Measurements from ENCODE around the gene DMAC2L.

Gene DMAC2L

DNA sequence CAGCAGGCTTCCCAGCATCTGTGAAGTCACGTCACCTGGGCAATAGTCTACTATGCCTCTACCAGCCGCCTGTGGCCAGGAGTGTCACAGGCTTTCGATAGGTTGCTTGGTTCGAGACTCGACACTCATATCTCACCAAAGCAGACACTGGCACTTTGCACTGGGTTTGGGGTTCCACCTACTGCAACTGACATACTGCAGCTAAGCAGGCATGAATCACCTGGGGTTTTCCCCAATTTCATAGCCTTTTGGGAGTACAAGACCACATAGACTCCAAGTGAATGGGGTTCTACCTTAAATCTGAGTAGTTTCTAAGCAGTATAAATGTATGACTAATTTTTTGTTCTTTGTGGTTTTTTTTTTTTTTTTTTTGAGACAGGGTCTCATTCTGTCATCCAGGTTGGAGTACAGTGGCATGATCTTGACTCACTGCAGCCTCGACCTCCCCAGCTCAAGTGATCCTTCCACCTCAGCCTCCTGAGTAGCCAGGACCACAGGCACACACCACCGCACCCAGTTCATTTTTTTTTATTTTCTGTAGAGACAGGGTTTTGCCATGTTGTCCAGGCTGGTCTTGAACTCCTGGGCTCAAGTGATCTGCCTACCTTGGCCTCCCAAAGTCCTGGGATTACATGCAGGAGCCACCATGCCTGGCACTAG, 32.1 kb downstream of the DMAC2L start:
- H3K9me3 Mint-ChIP-seq = no peaks in the 10 kb centered on the region

GRCh38 chr14:50344876-50345563, 32.9 kb downstream of the DMAC2L start:
- Mint-ChIP-seq H3K4me1 (peaks cover 34% of the 10 kb centered on the region), H3K9me3 (no peaks in the 10 kb centered on the region), H3K27ac (no peak overlapping the region), H3K36me3 (ENCODE audit: low read depth) (no peaks in the 10 kb centered on the region), H3K27me3 (ENCODE audit: low read depth, poor library complexity) (no peaks in the 10 kb centered on the region), H3K4me3 (no peak overlapping the region)
- DNase-seq = no peak
- TF ChIP-seq, protein P1, sequence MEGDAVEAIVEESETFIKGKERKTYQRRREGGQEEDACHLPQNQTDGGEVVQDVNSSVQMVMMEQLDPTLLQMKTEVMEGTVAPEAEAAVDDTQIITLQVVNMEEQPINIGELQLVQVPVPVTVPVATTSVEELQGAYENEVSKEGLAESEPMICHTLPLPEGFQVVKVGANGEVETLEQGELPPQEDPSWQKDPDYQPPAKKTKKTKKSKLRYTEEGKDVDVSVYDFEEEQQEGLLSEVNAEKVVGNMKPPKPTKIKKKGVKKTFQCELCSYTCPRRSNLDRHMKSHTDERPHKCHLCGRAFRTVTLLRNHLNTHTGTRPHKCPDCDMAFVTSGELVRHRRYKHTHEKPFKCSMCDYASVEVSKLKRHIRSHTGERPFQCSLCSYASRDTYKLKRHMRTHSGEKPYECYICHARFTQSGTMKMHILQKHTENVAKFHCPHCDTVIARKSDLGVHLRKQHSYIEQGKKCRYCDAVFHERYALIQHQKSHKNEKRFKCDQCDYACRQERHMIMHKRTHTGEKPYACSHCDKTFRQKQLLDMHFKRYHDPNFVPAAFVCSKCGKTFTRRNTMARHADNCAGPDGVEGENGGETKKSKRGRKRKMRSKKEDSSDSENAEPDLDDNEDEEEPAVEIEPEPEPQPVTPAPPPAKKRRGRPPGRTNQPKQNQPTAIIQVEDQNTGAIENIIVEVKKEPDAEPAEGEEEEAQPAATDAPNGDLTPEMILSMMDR (IDR thresholded peaks at IDR 0.05) = no peak

More for the DNA sequence above, 32.1 kb downstream of the DMAC2L start:
- DNase-seq = no peak
- H3K36me3 Mint-ChIP-seq (ENCODE audit: low read depth) = no peaks in the 10 kb centered on the region
- peaks cover 39% of the 10 kb centered on the region for H3K4me1 Mint-ChIP-seq
- H3K27ac Mint-ChIP-seq = no peak overlapping the region
- H3K4me3 Mint-ChIP-seq = no peak overlapping the region
- H3K27me3 Mint-ChIP-seq (ENCODE audit: low read depth, poor library complexity) = no peaks in the 10 kb centered on the region
- TF ChIP-seq, protein P1 (IDR thresholded peaks at IDR 0.05) = no peak

GRCh38 chr14:50345846-50346422, 33.8 kb downstream of the DMAC2L start:
- Mint-ChIP-seq H3K27ac (peak overlapping the region; percentile 49), H3K27me3 (ENCODE audit: low read depth, poor library complexity) (no peaks in the 10 kb centered on the region), H3K4me3 (no peak overlapping the region), H3K4me1 (peaks cover 29% of the 10 kb centered on the region), H3K9me3 (no peaks in the 10 kb centered on the region), H3K36me3 (ENCODE audit: low read depth) (no peaks in the 10 kb centered on the region)
- TF ChIP-seq, protein P1 (IDR thresholded peaks at IDR 0.05) = no peak
- DNase-seq = no peak

- no peaks in the 10 kb centered on the region for H3K36me3 Mint-ChIP-seq (ENCODE audit: low read depth)
- H3K4me3 Mint-ChIP-seq = no peak overlapping the region
- no peaks in the 10 kb centered on the region for H3K9me3 Mint-ChIP-seq
- peaks cover 36% of the 10 kb centered on the region for H3K4me1 Mint-ChIP-seq
- H3K27me3 Mint-ChIP-seq (ENCODE audit: low read depth, poor library complexity) = peaks cover 2% of the 10 kb centered on the region
- TF ChIP-seq, protein P1 (IDR thresholded peaks at IDR 0.05) = no peak
- no peak overlapping the region for H3K27ac Mint-ChIP-seq
- DNase-seq = no peak
Observed at GRCh38 chr14:50347521-50347920, 35.4 kb downstream of the DMAC2L start.

- Mint-ChIP-seq H3K4me3 (no peak overlapping the region), H3K27ac (no peak overlapping the region), H3K27me3 (ENCODE audit: low read depth, poor library complexity) (peaks cover 2% of the 10 kb centered on the region), H3K9me3 (no peaks in the 10 kb centered on the region), H3K4me1 (peaks cover 33% of the 10 kb centered on the region), H3K36me3 (ENCODE audit: low read depth) (no peaks in the 10 kb centered on the region)
- DNase-seq = no peak
- TF ChIP-seq, protein P1 (IDR thresholded peaks at IDR 0.05) = no peak
Observed at GRCh38 chr14:50348933-50349332, 36.8 kb downstream of the DMAC2L start.

Measured in nephron progenitor cell (in vitro differentiated cells).